Cardiac fibroblast (primary cell): ENCODE data around the gene PCDHGA1.
"Not testable (repeated sequence)": the region's sequence is repeated elsewhere in the genome, so short reads cannot be mapped to it uniquely, and the experiment has no call there.

Source experiments
- DNase-seq, 2 donors: peaks; one replicate each; pipeline versions ENCODE4 v3.0.0 to v3.0.0-alpha.2; 2010; ENCODE audit warnings: low read depth in 2 of 2
- H3K4me3 ChIP-seq, 2 donors: replicated peaks in 1 of 2; 1 replicate in 1 of 2; 2 replicates in 1 of 2; pipeline ENCODE4 v1.5.1; 2011; ENCODE audit warnings: low read depth in 2 of 2, low read length in 2 of 2, mild to moderate bottlenecking in 2 of 2, moderate library complexity in 1 of 2
- CTCF ChIP-seq: IDR thresholded peaks from one replicate; pipeline ENCODE4 v1.5.1; 2011; ENCODE audit warnings: low read depth, mild to moderate bottlenecking, low read length, inconsistent platforms

PCDHGA1 gene

GRCh38 chr5:141409598-141410306 lies 79.4 kb downstream of the PCDHGA1 start:
- no peak for TF ChIP-seq CTCF
- H3K4me3 ChIP-seq: no peak overlapping the region
- DNase-seq: no peak

GRCh38 chr5:141411575-141411974 lies 81.3 kb downstream of the PCDHGA1 start:
- no peak overlapping the region for H3K4me3 ChIP-seq
- TF ChIP-seq CTCF: no peak
- DNase-seq: no peak

- DNase-seq: peak; percentile 73 to 81
- peak within 1 kb of the TSS; percentile 11 to 44 for H3K4me3 ChIP-seq
- peak; percentile 68 for TF ChIP-seq CTCF
Observed at GRCh38 chr5:141412854-141413539, 82.7 kb downstream of the PCDHGA1 start, which contains the start of gene PCDHGA10. Gene PCDHGA10, plus strand, starts transcription at chr5:141412987. Its CDS starts 189 bp downstream, at chr5:141413176.

- H3K4me3 ChIP-seq: peak overlapping the region in 1 of 2 donors; percentile 44
- DNase-seq: no peak
- no peak for TF ChIP-seq CTCF
Observed at GRCh38 chr5:141413540-141414069, 83.3 kb downstream of the PCDHGA1 start.

GRCh38 chr5:141414548-141415274 lies 84.4 kb downstream of the PCDHGA1 start:
- not testable (repeated sequence) for DNase-seq, H3K4me3 ChIP-seq

- DNase-seq, H3K4me3 ChIP-seq: not testable (repeated sequence)
Observed at GRCh38 chr5:141415275-141415618, 84.9 kb downstream of the PCDHGA1 start.

- TF ChIP-seq CTCF: peak; percentile 86
- peak within 1 kb of the TSS; percentile 44 to 54 for H3K4me3 ChIP-seq
- DNase-seq: peak; percentile 86 to 88
Observed at GRCh38 chr5:141417494-141418172, 87.3 kb downstream of the PCDHGA1 start, which contains the start of gene PCDHGB7. Gene PCDHGB7, plus strand, starts transcription at chr5:141417677. Its CDS starts 183 bp downstream, at chr5:141417860.
